SK-N-DZ (cell line): ENCODE measurements around the gene DDN.
A peak's percentile ranks its signal among the peaks of the same experiment; 100 is the strongest.

Experiments
- DNase-seq: peaks from one replicate; pipeline ENCODE4 v3.0.0-alpha.2; 2015; ENCODE audit warnings: low spot score
- small RNA-seq, 2 experiments: library from RNA; depleted of rRNA; stranded (forward); fragments of <200 nt; gene quantifications; one replicate each; pipeline ENCODE3, GENCODE V24; 2014

DDN gene

DNA sequence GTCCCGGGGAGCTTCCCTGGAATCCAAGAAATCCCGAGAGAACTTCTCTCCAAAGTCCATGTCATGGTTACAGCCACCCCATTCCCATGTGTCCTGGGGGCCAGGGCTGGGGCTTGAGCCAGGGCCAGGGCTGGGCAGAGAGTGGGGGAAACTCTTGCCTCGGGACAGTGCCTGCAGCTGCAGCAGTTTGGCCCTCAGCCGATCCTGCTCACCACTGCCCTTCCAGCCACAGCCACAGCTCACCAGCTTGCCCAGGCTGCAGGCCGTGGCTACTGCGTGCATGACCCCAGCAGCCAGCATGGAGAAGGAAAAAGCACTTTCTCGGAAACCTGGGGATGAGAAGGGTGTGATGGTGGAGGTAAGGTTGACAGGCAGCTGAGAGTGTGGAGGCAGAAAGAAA, 31.2 kb downstream of the DDN start:
- DNase-seq: no peak

DNA sequence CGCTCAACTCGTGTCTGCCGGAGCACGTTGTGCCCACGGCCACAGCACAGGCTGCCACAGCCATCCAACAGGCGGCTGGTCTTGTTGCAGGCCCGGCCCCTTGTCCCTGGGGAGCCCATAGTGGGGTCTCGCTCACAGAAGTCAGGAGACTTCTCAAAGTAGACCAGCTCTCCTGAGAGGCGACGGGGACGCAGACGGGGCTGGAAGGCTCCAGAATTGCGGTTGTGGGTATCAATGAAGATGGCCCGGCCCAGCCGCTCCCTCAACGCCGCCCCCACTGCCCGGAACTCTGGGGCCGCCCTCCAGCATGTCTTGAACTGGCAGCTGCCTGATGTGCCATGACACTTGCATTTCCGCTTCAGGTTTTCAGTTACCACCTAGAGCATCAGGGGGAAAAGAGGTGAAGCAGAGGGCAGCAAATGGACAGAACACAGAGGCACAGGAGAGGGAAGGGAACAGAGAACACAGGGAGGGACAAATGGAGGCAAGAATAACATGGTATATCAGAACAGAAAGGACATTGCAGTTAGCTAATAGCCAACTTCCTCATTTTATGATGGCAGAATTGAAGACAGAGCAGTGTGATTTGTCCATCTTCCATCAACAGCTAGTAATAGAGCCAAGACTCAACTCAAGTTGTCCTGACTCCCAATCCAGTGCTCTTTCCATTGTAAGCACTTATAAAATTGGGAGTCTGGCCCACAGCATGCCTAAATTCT, 32.8 kb downstream of the DDN start:
- DNase-seq: no peak

DNA sequence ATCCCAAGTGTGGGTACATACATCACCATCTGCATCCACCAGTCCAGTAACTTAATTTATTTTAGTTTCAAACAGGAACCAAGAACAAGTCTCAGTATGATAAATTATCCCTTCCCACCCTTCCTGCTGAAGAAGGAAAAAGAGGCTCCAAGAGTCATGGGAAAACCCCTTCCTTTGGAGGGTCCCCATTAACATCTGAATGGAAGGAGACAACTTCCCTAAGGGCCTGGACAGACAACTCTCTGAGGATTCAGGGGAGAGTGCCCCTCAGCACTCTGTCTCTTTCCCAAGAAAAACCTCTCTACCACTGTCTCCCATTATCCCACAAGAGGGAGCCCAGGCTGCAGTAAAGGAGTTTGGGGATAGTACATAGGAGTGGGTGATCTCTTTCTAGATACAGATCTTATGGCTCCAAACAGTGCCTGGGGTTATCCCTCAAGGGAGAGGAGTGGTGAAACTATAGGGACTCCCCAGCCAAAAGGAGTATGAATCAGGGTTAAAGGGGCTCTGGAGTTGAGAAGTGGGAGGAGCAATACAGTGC, 33.8 kb downstream of the DDN start:
- DNase-seq: no peak

DNA sequence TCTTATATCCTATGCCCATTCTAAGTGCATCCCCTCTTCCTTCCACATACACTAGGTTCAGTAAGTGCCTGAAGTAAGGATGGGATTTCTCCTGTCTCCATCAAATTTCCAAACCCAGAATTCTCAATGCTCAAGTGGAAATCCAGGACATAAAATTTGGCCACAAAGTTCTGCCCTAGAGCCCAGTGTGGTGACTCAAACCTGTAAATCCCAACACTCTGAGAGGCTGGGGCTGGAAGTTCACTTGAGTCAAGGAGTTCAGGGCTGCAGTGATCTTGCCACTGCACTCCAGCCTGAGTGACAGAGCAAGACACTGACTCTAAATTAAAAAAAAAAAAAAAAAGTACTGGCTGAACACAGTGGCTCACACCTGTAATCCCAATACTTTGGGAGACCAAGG, 37.4 kb downstream of the DDN start:
- DNase-seq: no peak

DNA sequence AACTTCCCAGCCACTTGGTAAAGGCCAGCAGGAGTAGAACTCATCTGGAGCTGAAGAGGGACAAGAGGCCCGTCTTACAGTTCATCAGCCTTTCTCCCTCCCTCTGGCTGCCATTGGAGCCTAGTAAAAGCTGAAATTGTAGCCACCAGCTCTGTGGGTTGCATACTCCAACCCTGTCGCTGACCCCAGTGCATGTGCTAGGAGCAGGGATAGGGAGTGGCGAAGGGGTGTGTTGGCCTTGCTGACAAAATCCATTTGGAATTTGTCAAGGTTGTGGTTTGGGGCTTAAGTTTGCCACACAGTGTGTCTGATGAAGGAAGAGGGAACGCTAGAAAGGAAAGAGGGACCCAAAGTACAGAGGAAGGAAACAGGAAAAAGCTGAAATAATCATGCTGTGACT, 37.8 kb downstream of the DDN start:
- no peak for DNase-seq

DNA sequence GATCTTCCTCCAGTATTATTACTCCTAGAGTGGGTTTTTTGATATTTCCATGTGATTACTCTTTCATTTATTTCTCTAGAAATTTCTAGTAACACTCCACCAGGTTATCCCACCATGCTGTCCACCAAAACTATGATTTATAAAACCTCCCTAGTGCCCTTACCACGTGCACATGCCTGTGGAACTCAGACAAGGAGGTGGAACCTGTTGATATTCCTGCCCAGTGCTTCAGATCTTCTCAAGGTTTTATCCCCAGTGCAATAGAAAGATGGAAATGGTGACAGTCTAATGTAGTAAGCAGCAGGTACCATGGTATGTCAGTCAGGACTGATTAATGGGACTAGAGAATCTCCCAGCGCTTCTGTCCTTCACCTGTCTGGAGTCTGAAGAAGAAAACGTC, 38.3 kb downstream of the DDN start:
- no peak for DNase-seq

DNA sequence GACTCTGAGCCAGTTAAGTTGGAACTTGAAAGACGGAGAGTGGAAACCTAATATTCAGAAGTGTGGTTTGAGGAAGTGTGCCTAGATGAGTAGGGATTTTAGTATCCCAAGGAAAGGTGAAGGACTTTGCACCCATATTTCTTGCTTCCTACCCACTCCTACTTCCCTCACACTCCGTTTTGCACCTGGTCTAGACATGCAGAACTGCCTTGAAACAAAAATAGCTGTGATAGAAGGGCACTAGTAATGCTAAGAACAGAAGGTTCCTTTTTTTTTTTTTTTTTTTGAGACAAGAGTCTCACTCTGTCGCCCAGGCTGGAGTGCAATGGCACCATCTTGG, 41.2 kb downstream of the DDN start:
- no peak for DNase-seq

DNA sequence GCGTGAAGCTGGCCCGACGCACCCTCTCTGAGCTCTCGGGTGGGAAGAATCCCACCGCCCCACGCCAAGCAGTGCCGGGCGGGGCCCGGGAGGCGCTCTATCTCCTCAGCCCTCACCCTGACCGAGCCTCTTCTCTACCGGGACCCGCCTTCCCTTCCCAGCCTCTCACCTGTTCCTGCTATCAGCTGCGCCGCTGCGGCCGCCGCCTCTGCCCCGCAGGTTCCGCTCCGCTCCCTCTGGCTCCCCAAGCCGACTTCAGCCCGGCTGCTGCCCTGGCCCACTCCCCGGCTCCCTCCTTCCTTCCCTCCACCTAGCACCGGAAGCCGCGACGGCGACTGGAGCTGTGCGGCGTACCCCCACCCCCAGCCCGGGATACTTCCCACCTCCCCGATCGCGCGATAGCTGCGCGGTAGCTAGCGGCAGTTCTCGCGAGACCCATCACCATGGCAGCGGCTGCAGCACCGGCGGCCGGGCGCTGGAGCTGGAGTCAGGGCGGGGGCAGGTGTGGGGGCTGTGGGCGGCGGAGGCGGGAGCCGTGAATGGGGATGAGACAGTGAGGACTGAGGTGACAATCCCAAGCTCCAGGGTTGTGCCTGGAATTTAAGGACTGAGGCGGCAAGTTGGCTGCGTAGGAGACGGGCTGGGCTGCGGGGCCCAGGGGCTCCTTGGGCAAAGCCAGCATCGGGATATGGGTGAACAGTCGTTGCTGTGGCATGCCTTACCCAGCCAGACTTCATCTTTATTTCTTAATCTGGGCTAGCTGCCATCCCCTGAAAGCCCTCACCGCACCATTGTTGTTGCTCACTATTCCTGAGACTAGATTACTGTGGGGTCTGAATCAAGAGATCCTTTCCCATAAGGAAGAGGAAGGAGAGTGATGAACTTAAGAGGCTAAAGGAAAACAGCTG, 41.8 kb downstream of the DDN start, which contains the start of gene ARF3:
TSS of gene ARF3 (minus strand) at position 347 of the 908 bp plus-strand sequence. CDS start 16,392 bp downstream, outside the sequence.
- DNase-seq: peak; percentile 95

DNA sequence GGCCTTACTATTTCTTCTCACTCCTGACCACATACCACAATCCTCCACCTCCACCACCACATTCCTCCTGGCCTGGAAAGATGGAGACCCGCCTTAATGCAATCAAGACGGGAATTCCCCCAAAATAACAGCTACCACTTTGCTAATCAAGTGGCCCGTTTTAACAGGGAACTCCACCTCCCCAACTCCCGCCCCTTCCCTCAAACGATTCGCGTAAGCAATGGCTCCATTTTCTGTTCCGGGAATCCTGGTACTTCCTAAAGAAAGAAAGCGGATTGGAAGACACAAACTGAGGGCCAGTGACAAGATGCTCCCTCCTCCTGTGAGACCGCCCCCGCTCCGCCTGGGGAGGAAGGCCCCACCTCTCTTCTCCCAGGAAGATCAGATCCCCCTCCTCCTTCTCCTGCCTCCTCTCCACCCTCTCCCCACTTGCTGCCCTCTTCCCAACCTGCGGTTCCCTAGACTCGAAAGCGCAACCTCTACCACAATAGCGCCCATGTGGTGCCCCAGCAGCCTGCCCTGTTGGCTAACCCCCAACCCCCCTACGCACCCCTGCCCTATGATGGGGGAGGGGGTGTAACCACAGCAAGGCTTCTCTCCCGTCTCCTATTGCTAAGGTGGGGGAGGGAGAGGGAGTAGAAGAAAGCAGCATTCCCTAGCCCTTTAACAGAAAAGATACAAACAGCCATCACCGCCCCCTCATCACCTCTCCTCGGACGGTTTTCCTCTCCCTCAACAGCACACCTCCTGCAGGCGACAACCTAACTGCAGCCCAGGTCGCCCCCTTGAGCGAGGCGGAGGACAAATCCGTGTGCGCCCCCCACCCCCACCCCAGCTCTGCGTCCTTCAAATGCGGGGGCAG, 42.7 kb downstream of the DDN start:
- DNase-seq: peak; percentile 97

DNA sequence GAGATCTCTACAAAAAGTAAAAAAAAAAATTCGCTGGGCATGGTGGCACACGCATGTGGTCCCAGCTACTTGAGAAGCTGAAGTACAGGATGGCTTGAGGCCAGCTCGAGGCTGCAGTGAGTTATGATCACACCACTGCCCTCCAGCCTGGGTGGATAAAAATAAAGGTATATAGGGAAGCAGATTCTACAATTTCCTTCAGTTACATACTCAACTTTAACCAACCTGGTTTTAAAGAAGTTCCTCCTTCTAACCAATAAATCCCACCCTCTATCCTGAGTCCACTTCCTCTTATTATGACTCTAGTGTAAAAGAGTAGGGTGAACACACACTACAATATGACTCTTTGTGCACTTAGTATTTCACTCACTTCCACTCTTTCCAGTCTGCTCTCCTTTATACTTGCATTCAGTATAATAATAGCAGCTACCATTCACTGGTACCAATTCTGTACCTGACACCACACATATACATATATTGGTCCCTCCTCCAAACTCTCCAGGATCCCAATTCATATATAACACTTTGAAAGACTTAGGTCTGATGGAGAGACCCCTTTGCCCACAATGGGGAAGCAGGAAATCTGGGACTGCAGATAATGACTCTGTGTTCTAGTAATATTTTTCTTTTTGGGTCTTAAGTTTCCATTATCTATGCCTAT, 44.2 kb downstream of the DDN start:
- no peak for DNase-seq

DNA sequence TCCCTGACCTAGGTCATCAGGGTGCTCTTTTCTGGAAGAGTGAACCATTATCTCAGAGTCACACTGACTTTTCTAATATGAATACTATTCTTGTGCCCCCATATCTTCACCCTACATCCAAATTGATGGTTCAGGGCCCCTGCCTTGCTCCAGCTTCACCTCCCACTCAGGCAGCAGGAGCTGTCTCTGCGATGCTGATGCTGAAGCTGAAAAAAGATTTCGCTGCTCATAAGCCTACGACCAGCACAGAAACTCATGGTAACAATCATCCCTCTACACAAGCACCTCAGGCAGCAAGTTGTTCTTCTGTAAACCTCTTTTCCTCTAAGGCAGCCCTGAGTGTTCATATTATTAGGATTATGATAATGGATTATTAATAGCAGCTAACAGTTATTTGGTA, 45.1 kb downstream of the DDN start:
- DNase-seq: no peak

DNA sequence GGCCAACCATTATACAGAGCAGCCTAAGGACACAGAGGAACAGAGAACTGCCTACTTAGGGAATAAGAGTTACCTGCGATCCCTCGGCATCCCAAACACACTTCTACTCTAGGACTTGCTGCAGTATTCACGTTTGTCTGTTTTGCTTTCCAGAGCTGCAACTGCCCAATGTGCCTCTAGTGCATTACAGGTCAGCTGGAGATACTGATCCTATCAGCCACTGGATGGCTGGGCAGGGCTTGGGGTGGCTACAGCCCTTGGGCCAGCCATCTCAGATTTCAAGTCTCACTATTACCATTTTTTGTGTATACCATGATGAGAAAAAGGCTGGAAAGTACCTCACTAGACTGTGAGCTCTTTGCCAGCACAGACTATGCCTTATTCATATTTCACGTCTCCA, 46.5 kb downstream of the DDN start:
- no peak for DNase-seq

DNA sequence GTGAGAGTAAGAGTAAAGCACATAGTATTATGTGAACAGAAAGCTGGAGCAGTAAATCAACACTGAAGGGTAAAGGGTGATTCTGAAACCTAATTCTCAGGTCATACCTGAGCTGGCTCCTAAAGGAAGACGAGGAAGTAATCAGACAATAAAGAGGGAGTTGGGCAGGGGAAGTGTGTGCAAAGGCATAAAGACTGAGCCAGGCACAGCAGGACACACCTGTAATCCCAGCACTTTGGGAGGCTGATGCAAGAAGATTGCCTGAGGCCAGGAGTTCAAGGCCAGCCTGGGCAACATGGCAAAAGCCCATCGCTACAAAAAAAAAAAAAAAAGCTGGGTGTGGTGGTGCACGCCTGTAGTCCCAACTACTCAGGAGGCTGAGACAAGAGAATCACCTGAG, 51.4 kb downstream of the DDN start:
- no peak for DNase-seq

DNA sequence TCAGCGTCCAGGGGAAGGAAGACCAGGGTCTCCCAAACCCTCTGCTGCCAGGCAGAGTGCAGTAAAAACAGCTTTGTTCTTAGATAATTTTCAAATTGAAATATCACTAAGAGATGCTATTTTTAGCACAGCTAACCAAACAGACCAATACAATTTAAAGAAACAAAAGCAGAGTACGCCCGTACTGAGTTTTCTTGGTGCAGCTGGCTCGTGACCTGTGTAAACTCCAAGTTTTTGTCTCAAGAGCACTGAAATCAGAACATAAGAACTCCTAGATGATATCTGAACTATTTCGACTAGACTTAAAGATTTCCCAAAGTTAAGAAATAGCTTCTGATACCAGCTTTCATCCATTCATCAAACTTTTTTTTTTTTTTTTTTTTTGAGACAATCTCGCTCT, 52.2 kb downstream of the DDN start:
- DNase-seq: no peak

DNA sequence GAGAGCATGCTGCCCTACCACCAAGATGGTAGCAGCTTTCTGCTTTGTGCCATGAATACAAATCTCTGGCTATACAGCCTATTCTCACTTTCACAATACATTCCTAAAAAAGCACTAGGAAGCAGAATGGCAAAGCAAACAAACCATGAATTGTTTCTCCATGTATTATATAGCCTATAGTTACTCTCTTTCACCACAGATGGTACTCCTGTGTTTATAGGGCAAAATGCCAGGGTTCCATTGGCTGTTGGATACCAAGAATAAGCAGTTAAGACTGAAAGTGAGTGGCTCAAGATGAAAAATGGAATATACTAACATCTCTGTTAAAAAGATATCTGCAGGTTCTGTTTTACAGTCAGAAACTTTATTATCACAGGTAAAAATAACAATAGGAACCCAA, 53.0 kb downstream of the DDN start:
- no peak for DNase-seq

Small RNA genes within 50 kb of the gene (small RNA-seq; reads per million reads assigned to genes)
- 0 reads per million in 2 experiments for gene RNU6-940P
